Measurements from ENCODE around the gene MAN1A1.

DNA sequence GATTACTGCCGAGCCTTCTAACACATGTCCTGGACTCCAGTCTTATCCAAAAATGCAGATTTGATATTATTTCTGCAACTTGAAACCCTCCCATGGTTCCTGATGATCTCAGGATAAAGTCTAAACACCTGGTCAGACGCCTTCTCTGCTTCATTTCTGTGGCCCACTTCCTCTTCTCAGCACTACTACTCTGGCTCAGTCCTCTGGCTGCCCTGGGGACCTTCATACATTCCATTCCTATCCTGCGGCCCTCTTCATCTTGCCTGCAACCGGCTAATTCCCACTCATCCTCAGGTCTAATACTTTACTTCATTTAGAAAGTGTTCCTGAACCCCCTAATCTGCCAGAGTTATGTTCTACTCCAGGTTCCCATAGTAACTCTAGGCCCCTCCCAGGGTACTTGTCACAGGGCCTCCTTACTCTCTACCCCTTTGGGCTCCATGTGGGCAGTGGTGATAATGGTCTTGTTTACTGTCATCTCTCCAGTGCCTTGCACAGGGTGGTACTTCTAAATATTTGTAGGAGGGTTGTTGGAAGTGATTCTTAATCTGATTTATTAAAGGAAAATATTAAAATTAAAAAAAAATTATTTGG lies 18.9 kb downstream of the MAN1A1 start:
- TF ChIP-seq SP1 (IDR thresholded peaks at IDR 0.05) (no peak), L3MBTL2 (conservative IDR thresholded peaks at IDR 0.05) (no peak), FOXK2 (IDR thresholded peaks at IDR 0.05) (no peak), ELF4 (IDR thresholded peaks at IDR 0.05) (no peak), FOXM1 (IDR thresholded peaks at IDR 0.05; ENCODE audit: borderline replicate concordance) (no peak), ARNT (IDR thresholded peaks at IDR 0.05) (no peak), FOXA1 (IDR thresholded peaks at IDR 0.05) (no peak), LEF1 (IDR thresholded peaks at IDR 0.05; ENCODE audit: borderline replicate concordance) (no peak)
